Nephron progenitor cell (in vitro differentiated cells): ENCODE measurements around the gene TBC1D23.
A peak's percentile ranks its signal among the peaks of the same experiment; 100 is the strongest.

ENCODE experiments used
- DNase-seq: peaks from one replicate; pipeline ENCODE4 v3.0.0; 2021
- H3K27ac Mint-ChIP-seq: 2 replicates; pipeline ENCODE4 v1.8.0; 2021; ENCODE audit warnings: mild to moderate bottlenecking, moderate library complexity, mixed read lengths
- H3K27me3 Mint-ChIP-seq: 2 replicates; pipeline ENCODE4 v1.8.0; 2021; ENCODE audit warnings: mild to moderate bottlenecking, low read depth, mixed read lengths; ENCODE audit not compliant: poor library complexity
- H3K36me3 Mint-ChIP-seq: 2 replicates; pipeline ENCODE4 v1.8.0; 2021; ENCODE audit warnings: low read depth, mixed read lengths
- H3K4me1 Mint-ChIP-seq: 2 replicates; pipeline ENCODE4 v1.8.0; 2021; ENCODE audit warnings: mixed read lengths
- H3K4me3 Mint-ChIP-seq: 2 replicates; pipeline ENCODE4 v1.8.0; 2021; ENCODE audit warnings: mild to moderate bottlenecking, moderate library complexity, mixed read lengths
- H3K9me3 Mint-ChIP-seq: 2 replicates; pipeline ENCODE4 v1.8.0; 2021; ENCODE audit warnings: mild to moderate bottlenecking, moderate library complexity, mixed read lengths
- CTCF ChIP-seq: fragments of 200-600 bp; sonication (generic); IDR thresholded peaks from 2 replicates; pipeline ENCODE4 v1.5.0; 2021; ENCODE audit warnings: antibody characterized with exemption

The TBC1D23 gene

GRCh38 chr3:100245136-100245535 lies 15.7 kb upstream of the TBC1D23 start:
- TF ChIP-seq CTCF, result no peak

GRCh38 chr3:100245927-100246326 lies 14.9 kb upstream of the TBC1D23 start:
- Mint-ChIP-seq H3K27me3 (peaks cover 5% of the 10 kb centered on the region), H3K9me3 (no peaks in the 10 kb centered on the region), H3K4me3 (no peak overlapping the region), H3K36me3 (no peaks in the 10 kb centered on the region), H3K27ac (no peak overlapping the region), H3K4me1 (peaks cover 4% of the 10 kb centered on the region)
- DNase-seq, result no peak
- TF ChIP-seq CTCF, result no peak

More at GRCh38 chr3:100245136-100245535, 15.7 kb upstream of the TBC1D23 start:
- no peaks in the 10 kb centered on the region for H3K9me3 Mint-ChIP-seq
- H3K36me3 Mint-ChIP-seq, result no peaks in the 10 kb centered on the region
- peaks cover 4% of the 10 kb centered on the region for H3K4me1 Mint-ChIP-seq
- H3K27ac Mint-ChIP-seq, result no peak overlapping the region
- peaks cover 5% of the 10 kb centered on the region for H3K27me3 Mint-ChIP-seq
- H3K4me3 Mint-ChIP-seq, result no peak overlapping the region
- no peak for DNase-seq

- no peak overlapping the region for H3K4me3 Mint-ChIP-seq
- no peak for DNase-seq
- H3K27me3 Mint-ChIP-seq, result peaks cover 5% of the 10 kb centered on the region
- TF ChIP-seq CTCF, result no peak
- H3K27ac Mint-ChIP-seq, result no peak overlapping the region
- H3K36me3 Mint-ChIP-seq, result no peaks in the 10 kb centered on the region
- H3K4me1 Mint-ChIP-seq, result peaks cover 4% of the 10 kb centered on the region
- no peaks in the 10 kb centered on the region for H3K9me3 Mint-ChIP-seq
Measured at GRCh38 chr3:100246999-100247398, 13.8 kb upstream of the TBC1D23 start.

- no peak overlapping the region for H3K4me3 Mint-ChIP-seq
Measured at GRCh38 chr3:100252001-100252400, 8.8 kb upstream of the TBC1D23 start.

GRCh38 chr3:100254168-100254777 lies 6.5 kb upstream of the TBC1D23 start:
- DNase-seq, result peak; percentile 47
- H3K4me3 Mint-ChIP-seq, result no peak overlapping the region
- peaks cover 3% of the 10 kb centered on the region for H3K27me3 Mint-ChIP-seq

More at GRCh38 chr3:100252001-100252400, 8.8 kb upstream of the TBC1D23 start:
- H3K4me1 Mint-ChIP-seq, result peaks cover 6% of the 10 kb centered on the region
- H3K9me3 Mint-ChIP-seq, result no peaks in the 10 kb centered on the region
- TF ChIP-seq CTCF, result no peak
- no peaks in the 10 kb centered on the region for H3K36me3 Mint-ChIP-seq
- DNase-seq, result no peak
- no peak overlapping the region for H3K27ac Mint-ChIP-seq
- peaks cover 3% of the 10 kb centered on the region for H3K27me3 Mint-ChIP-seq

More at GRCh38 chr3:100254168-100254777, 6.5 kb upstream of the TBC1D23 start:
- peak; percentile 66 for TF ChIP-seq CTCF
- H3K27ac Mint-ChIP-seq, result no peak overlapping the region
- H3K36me3 Mint-ChIP-seq, result no peaks in the 10 kb centered on the region
- H3K9me3 Mint-ChIP-seq, result no peaks in the 10 kb centered on the region
- H3K4me1 Mint-ChIP-seq, result peaks cover 11% of the 10 kb centered on the region
